OCI-LY3 (cell line): ENCODE measurements around the gene PPP4R3A.
"Not testable (repeated sequence)": the region's sequence is repeated elsewhere in the genome, so short reads cannot be mapped to it uniquely, and the experiment has no call there.

Experiments used
- H2AFZ ChIP-seq: fragments of 200-600, 300-600 bp; shearing (Covaris generic); 2 replicates; pipeline ENCODE4 v1.6.0; 2014; ENCODE audit warnings: antibody characterized with exemption, low read depth, low read length
- H3K27ac ChIP-seq: fragments of 200-600, 300-600 bp; sonication (generic); 2 replicates; pipeline ENCODE4 v1.5.1; 2014; ENCODE audit warnings: mild to moderate bottlenecking, low read length, moderate library complexity, mixed read lengths
- H3K27me3 ChIP-seq: fragments of 200-600, 300-600 bp; sonication (generic); 2 replicates; pipeline ENCODE4 v1.6.1; 2014; ENCODE audit warnings: low read depth, low read length, mixed read lengths
- H3K36me3 ChIP-seq: fragments of 200-600, 300-600 bp; sonication (generic); replicated peaks from 2 replicates; pipeline ENCODE3; 2014; ENCODE audit warnings: low read depth, low read length, mixed read lengths
- H3K4me1 ChIP-seq: fragments of 300-600, 200-600 bp; sonication (generic); 2 replicates; pipeline ENCODE4 v1.6.1; 2014; ENCODE audit warnings: low read length, mixed read lengths
- H3K4me2 ChIP-seq: fragments of 200-600, 300-600 bp; sonication (generic); 2 replicates; pipeline ENCODE4 v1.6.1; 2014; ENCODE audit warnings: low read length, mixed read lengths
- H3K4me3 ChIP-seq: fragments of 300-600, 200-600 bp; sonication (generic); 2 replicates; pipeline ENCODE4 v1.5.1; 2014; ENCODE audit warnings: antibody characterized with exemption, mild to moderate bottlenecking, low read length, moderate library complexity
- H3K79me2 ChIP-seq: fragments of 300-600, 200-600 bp; shearing (Covaris generic); 2 replicates; pipeline ENCODE4 v1.6.1; 2014; ENCODE audit warnings: mild to moderate bottlenecking, low read length, mixed read lengths
- H3K9ac ChIP-seq: fragments of 300-600, 200-600 bp; shearing (Covaris generic); 2 replicates; pipeline ENCODE4 v1.6.0; 2014; ENCODE audit warnings: mild to moderate bottlenecking, low read length, moderate library complexity
- H3K9me3 ChIP-seq: fragments of 200-600, 300-600 bp; shearing (Covaris generic); 2 replicates; pipeline ENCODE4 v1.6.1; 2014; ENCODE audit warnings: low read length, mixed read lengths; ENCODE audit not compliant: insufficient read depth
- H4K20me1 ChIP-seq: fragments of 200-600, 300-600 bp; sonication (generic); 2 replicates; pipeline ENCODE4 v1.6.1; 2016; ENCODE audit warnings: low read length, mixed read lengths; ENCODE audit not compliant: insufficient read depth
- CTCF ChIP-seq: fragments of 200-600, 300-600 bp; sonication (generic); IDR thresholded peaks from 2 replicates; pipeline ENCODE4 v1.5.1; 2014; ENCODE audit warnings: antibody characterized with exemption, low read length, low read depth
- EZH2phosphoT487 ChIP-seq: fragments of 200-600 bp; shearing (Covaris generic); IDR thresholded peaks from 2 replicates; pipeline ENCODE4 v1.6.1; 2018; ENCODE audit warnings: antibody characterized with exemption, mixed run types, low read depth

Gene PPP4R3A

GRCh38 chr14:91503000-91503504 is 7.1 kb downstream of the PPP4R3A start:
- Histone ChIP-seq H4K20me1 (peaks cover 86% of the 10 kb centered on the region), H2AFZ (no peak overlapping the region), H3K79me2 (peaks cover 97% of the 10 kb centered on the region), H3K9me3 (no peaks in the 10 kb centered on the region), H3K4me3 (no peak overlapping the region), H3K27ac (no peak overlapping the region), H3K4me1 (peaks cover 8% of the 10 kb centered on the region), H3K9ac (no peak overlapping the region), H3K4me2 (no peak overlapping the region), H3K36me3 (peaks cover 44% of the 10 kb centered on the region), H3K27me3 (no peaks in the 10 kb centered on the region)
- TF ChIP-seq CTCF: no peak
- TF ChIP-seq EZH2phosphoT487: no peak

GRCh38 chr14:91501951-91502930 is 7.9 kb downstream of the PPP4R3A start:
- no peak for TF ChIP-seq EZH2phosphoT487
- no peak for TF ChIP-seq CTCF
- peaks cover 88% of the 10 kb centered on the region for H4K20me1 ChIP-seq
- H3K27me3 ChIP-seq: no peaks in the 10 kb centered on the region
- peaks cover 11% of the 10 kb centered on the region; the same call in 1 of the 2 replicates for H3K4me1 ChIP-seq
- no peaks in the 10 kb centered on the region for H3K9me3 ChIP-seq
- peaks cover 98% of the 10 kb centered on the region for H3K79me2 ChIP-seq
- no peak overlapping the region for H3K4me2 ChIP-seq
- no peak overlapping the region for H3K27ac ChIP-seq
- H2AFZ ChIP-seq: no peak overlapping the region
- no peak overlapping the region for H3K9ac ChIP-seq
- H3K36me3 ChIP-seq: peaks cover 46% of the 10 kb centered on the region
- H3K4me3 ChIP-seq: no peak overlapping the region

- H3K4me2 ChIP-seq: no peak overlapping the region
- peaks cover 99% of the 10 kb centered on the region for H3K79me2 ChIP-seq
- no peak overlapping the region for H3K27ac ChIP-seq
- TF ChIP-seq CTCF (no peak), EZH2phosphoT487 (no peak)
- peaks cover 44% of the 10 kb centered on the region for H3K36me3 ChIP-seq
- H4K20me1 ChIP-seq: peaks cover 90% of the 10 kb centered on the region
- no peaks in the 10 kb centered on the region for H3K9me3 ChIP-seq
- H3K4me1 ChIP-seq: peaks cover 16% of the 10 kb centered on the region
- no peak overlapping the region for H3K4me3 ChIP-seq
- no peaks in the 10 kb centered on the region for H3K27me3 ChIP-seq
- H2AFZ ChIP-seq: no peak overlapping the region
- H3K9ac ChIP-seq: no peak overlapping the region
These were observed 8.8 kb downstream of the PPP4R3A start for GRCh38 chr14:91501348-91501747.

GRCh38 chr14:91496790-91497189 is 13.3 kb downstream of the PPP4R3A start:
- Histone ChIP-seq H4K20me1 (peaks cover 89% of the 10 kb centered on the region), H3K9ac (no peak overlapping the region), H3K4me2 (peak overlapping the region; percentile 61), H3K4me3 (no peak overlapping the region), H3K27ac (no peak overlapping the region), H3K79me2 (peaks cover 99% of the 10 kb centered on the region), H3K27me3 (no peaks in the 10 kb centered on the region), H3K4me1 (peaks cover 51% of the 10 kb centered on the region), H3K36me3 (peaks cover 21% of the 10 kb centered on the region), H2AFZ (no peak overlapping the region), H3K9me3 (no peaks in the 10 kb centered on the region)
- TF ChIP-seq EZH2phosphoT487 (no peak), CTCF (no peak)

- not testable (repeated sequence) for H3K27me3 ChIP-seq, H3K9me3 ChIP-seq, H2AFZ ChIP-seq, H3K9ac ChIP-seq
- H3K4me1 ChIP-seq: peaks cover 51% of the 10 kb centered on the region
- H4K20me1 ChIP-seq: peaks cover 88% of the 10 kb centered on the region
- H3K36me3 ChIP-seq: peaks cover 22% of the 10 kb centered on the region
- H3K79me2 ChIP-seq: peaks cover 98% of the 10 kb centered on the region
- H3K4me3 ChIP-seq: peak overlapping the region; percentile 54
- peak overlapping the region; percentile 61 for H3K4me2 ChIP-seq
- peak overlapping the region; percentile 41; the same call in 1 of the 2 replicates for H3K27ac ChIP-seq
These were observed 15.6 kb downstream of the PPP4R3A start for GRCh38 chr14:91494392-91495065.
